Esophagus muscularis mucosa (tissue), 3 donors: Measurements from ENCODE around the gene TAF5L.

Experiments
- CTCF ChIP-seq, 3 experiments: fragments of 200-600 bp in 2 of 3; fragments of 450-650 bp in 1 of 3; sonication (generic) in 2 of 3; IDR thresholded peaks; one replicate each; pipeline ENCODE4 v1.5.1; 2017 to 2019; ENCODE audit warnings: antibody characterized with exemption in 3 of 3, mild to moderate bottlenecking in 2 of 3, moderate library complexity in 1 of 3
- POLR2A ChIP-seq: fragments of 450-650 bp; IDR thresholded peaks from one replicate; pipeline ENCODE4 v1.6.1; 2017; ENCODE audit warnings: antibody characterized with exemption, moderate library complexity, mild to moderate bottlenecking, low read depth

- TF ChIP-seq POLR2A: no peak
- TF ChIP-seq CTCF (IDR thresholded peaks at IDR 0.05): no peak
Measured at GRCh38 chr1:229608590-229608989, 17.3 kb downstream of the TAF5L start.
